Caco-2 (cell line): ENCODE results near the gene EN1. TPM values are rescaled to one million over a fixed set of nuclear protein-coding genes. Genes with fewer than 3 reads are reported as not detected.

Experiments
- BruUV-seq: library from RNA; stranded (reverse); fragments of 400-500 nt; replicated peaks from 2 replicates; lab custom pipeline; 2021; lab: Mats Ljungman, UMichigan
- CTCF ChIA-PET: fragments of 300-600 bp; sonication (Branson Sonifier 250); formaldehyde crosslinking; loops from one replicate; lab custom pipeline; 2022; ENCODE audit warnings: antibody characterized with exemption; lab: Charles Lee
- POLR2A ChIA-PET: fragments of 300-600 bp; sonication (Branson Sonifier 250); formaldehyde crosslinking; loops from one replicate; lab custom pipeline; 2022; ENCODE audit warnings: antibody characterized with exemption; lab: Charles Lee
- DNase-seq, 2 experiments: peaks; one replicate each; pipeline versions ENCODE4 v3.0.0 to v3.0.0-alpha.2; 2020 to 2022
- H3K27me3 ChIP-seq: replicated peaks from 2 replicates; pipeline ENCODE4 v1.6.0; 2011; ENCODE audit warnings: low read length; ENCODE audit not compliant: control insufficient read depth, insufficient read depth
- H3K36me3 ChIP-seq: 2 replicates; pipeline ENCODE4 v1.5.1; 2011; ENCODE audit warnings: low read length; ENCODE audit not compliant: control insufficient read depth, insufficient read depth
- H3K4me1 ChIP-seq: fragments of 250-450 bp; sonication (Bioruptor Pico); 2 replicates; pipeline ENCODE4 v1.5.1; 2020; ENCODE audit warnings: mild to moderate bottlenecking
- H3K4me3 ChIP-seq: 2 replicates; pipeline ENCODE4 v1.5.1; 2011; ENCODE audit warnings: low read depth, mild to moderate bottlenecking, control low read depth, low read length
- H3K9me3 ChIP-seq: fragments of 250-450 bp; sonication (Bioruptor Pico); 2 replicates; pipeline ENCODE4 v1.5.1; 2020; ENCODE audit warnings: mild to moderate bottlenecking, moderate library complexity
- H3K27ac Mint-ChIP-seq: one replicate; pipeline ENCODE4 v1.8.0; 2022; ENCODE audit warnings: mixed read lengths; ENCODE audit not compliant: unreplicated experiment
- H3K27me3 Mint-ChIP-seq: one replicate; pipeline ENCODE4 v1.8.0; 2022; ENCODE audit warnings: mixed read lengths; ENCODE audit not compliant: insufficient read depth, unreplicated experiment
- H3K36me3 Mint-ChIP-seq: one replicate; pipeline ENCODE4 v1.8.0; 2022; ENCODE audit warnings: mild to moderate bottlenecking, mixed read lengths; ENCODE audit not compliant: insufficient read depth, unreplicated experiment
- H3K4me1 Mint-ChIP-seq: one replicate; pipeline ENCODE4 v1.8.0; 2022; ENCODE audit warnings: low read depth, mixed read lengths; ENCODE audit not compliant: unreplicated experiment
- H3K4me3 Mint-ChIP-seq: one replicate; pipeline ENCODE4 v1.8.0; 2022; ENCODE audit warnings: mild to moderate bottlenecking, moderate library complexity, mixed read lengths; ENCODE audit not compliant: unreplicated experiment
- H3K9me3 Mint-ChIP-seq: one replicate; pipeline ENCODE4 v1.8.0; 2022; ENCODE audit warnings: mixed read lengths; ENCODE audit not compliant: unreplicated experiment
- CTCF ChIP-seq, 2 experiments: fragments of 200-600 bp in 1 of 2; IDR thresholded peaks; 1 replicate in 1 of 2; 2 replicates in 1 of 2; pipeline versions ENCODE4 v1.5.1 to v1.8.0; 2011 to 2022; ENCODE audit warnings: antibody characterized with exemption in 1 of 2, control low read depth in 1 of 2, inconsistent platforms in 1 of 2, low read depth in 1 of 2, low read length in 1 of 2, mild to moderate bottlenecking in 1 of 2, moderate library complexity in 1 of 2; ENCODE audit not compliant: insufficient read depth in 1 of 2, severe bottlenecking in 1 of 2, unreplicated experiment in 1 of 2
- intact Hi-C: fragments of 100-400 bp; cut with micrococcal nuclease; formaldehyde crosslinking; loops from one replicate; pipeline ENCODE4 v1.10.0; 2022; ENCODE audit not compliant: unreplicated experiment
- total RNA-seq: library from RNA; stranded (reverse); gene quantifications from 2 replicates; pipeline ENCODE4 v1.2.3, GENCODE V29; 2022

The EN1 gene
- total RNA-seq, 1 experiment from 2014 or later = 0.16 TPM

GRCh38 chr2:118806797-118807667 is 40.4 kb downstream of the EN1 start:
- Histone ChIP-seq H3K4me1 (no peaks in the 10 kb centered on the region), H3K36me3 (no peaks in the 10 kb centered on the region), H3K4me3 (no peak overlapping the region), H3K9me3 (no peaks in the 10 kb centered on the region), H3K27me3 (no peaks in the 10 kb centered on the region; the same call in 1 of the 2 replicates)
- no peak for TF ChIP-seq CTCF (IDR thresholded peaks at IDR 0.05; ENCODE audit: insufficient read depth in 1 of 2, low read depth in 1 of 2, low read length in 1 of 2, severe bottlenecking in 1 of 2, unreplicated experiment in 1 of 2)
- intact Hi-C loops = no loop called here
- H3K27ac Mint-ChIP-seq = no peak overlapping the region
- H3K4me1 Mint-ChIP-seq = no peaks in the 10 kb centered on the region
- no peak for DNase-seq
- no peaks in the 10 kb centered on the region for H3K9me3 Mint-ChIP-seq
- H3K27me3 Mint-ChIP-seq = peaks cover 22% of the 10 kb centered on the region
- POLR2A ChIA-PET = no interaction called here
- no TSS peak for BruUV-seq
- H3K4me3 Mint-ChIP-seq = no peak overlapping the region
- no peaks in the 10 kb centered on the region for H3K36me3 Mint-ChIP-seq
- CTCF ChIA-PET = interaction anchor here (0.6 kb wide), 1 partner anchor 219 kb away, joined by 5 read pairs; no protein-coding TSS in a partner anchor

- H3K27me3 ChIP-seq = no peaks in the 10 kb centered on the region; the same call in 1 of the 2 replicates
- no TSS peak for BruUV-seq
Measured at GRCh38 chr2:118805064-118805690, 42.3 kb downstream of the EN1 start.

More at GRCh38 chr2:118805064-118805690, 42.3 kb downstream of the EN1 start:
- ChIA-PET POLR2A (no interaction called here), CTCF (no interaction called here)
- Mint-ChIP-seq H3K27ac (no peak overlapping the region), H3K4me3 (no peak overlapping the region), H3K36me3 (no peaks in the 10 kb centered on the region), H3K9me3 (no peaks in the 10 kb centered on the region), H3K4me1 (no peaks in the 10 kb centered on the region), H3K27me3 (peaks cover 24% of the 10 kb centered on the region)
- Histone ChIP-seq H3K4me3 (no peak overlapping the region), H3K36me3 (no peaks in the 10 kb centered on the region), H3K9me3 (no peaks in the 10 kb centered on the region), H3K4me1 (no peaks in the 10 kb centered on the region)
- intact Hi-C loops = no loop called here
- no peak for DNase-seq
- TF ChIP-seq CTCF (IDR thresholded peaks at IDR 0.05; ENCODE audit: insufficient read depth in 1 of 2, low read depth in 1 of 2, low read length in 1 of 2, severe bottlenecking in 1 of 2, unreplicated experiment in 1 of 2) = no peak
